Glutamatergic neuron (in vitro differentiated cells): ENCODE data around the gene ZNF791. TPM values are rescaled to one million over a fixed set of nuclear protein-coding genes. Genes with fewer than 3 reads are reported as not detected.

ENCODE experiments used
- DNase-seq: peaks from one replicate; pipeline ENCODE4 v3.0.0; 2022
- H3K27ac Mint-ChIP-seq: one replicate; pipeline ENCODE4 v1.8.0; 2020; ENCODE audit warnings: mild to moderate bottlenecking, mixed read lengths, inconsistent platforms; ENCODE audit not compliant: unreplicated experiment
- H3K27me3 Mint-ChIP-seq: one replicate; pipeline ENCODE4 v1.8.0; 2020; ENCODE audit warnings: mild to moderate bottlenecking, moderate library complexity, mixed read lengths, inconsistent platforms; ENCODE audit not compliant: unreplicated experiment
- H3K36me3 Mint-ChIP-seq: one replicate; pipeline ENCODE4 v1.8.0; 2020; ENCODE audit warnings: mild to moderate bottlenecking, mixed read lengths, inconsistent platforms; ENCODE audit not compliant: unreplicated experiment
- H3K4me1 Mint-ChIP-seq: one replicate; pipeline ENCODE4 v1.8.0; 2020; ENCODE audit warnings: mild to moderate bottlenecking, low read depth, mixed read lengths, inconsistent platforms; ENCODE audit not compliant: unreplicated experiment
- H3K4me3 Mint-ChIP-seq: one replicate; pipeline ENCODE4 v1.8.0; 2020; ENCODE audit warnings: mild to moderate bottlenecking, mixed read lengths, inconsistent platforms; ENCODE audit not compliant: unreplicated experiment
- H3K9me3 Mint-ChIP-seq: one replicate; pipeline ENCODE4 v1.8.0; 2020; ENCODE audit warnings: mild to moderate bottlenecking, moderate library complexity, mixed read lengths, inconsistent platforms; ENCODE audit not compliant: unreplicated experiment
- CTCF ChIP-seq: fragments of 200-600 bp; sonication (generic); IDR thresholded peaks from one replicate; pipeline ENCODE4 v1.5.0; 2021; ENCODE audit not compliant: partially characterized antibody, unreplicated experiment
- total RNA-seq: library from RNA; stranded (reverse); fragmentation: NEBNext Ultra II Directional; extraction: Animal tissue kit (Norgen Biotek cat#: 25700); gene quantifications from one replicate; pipeline ENCODE4 v1.2.1, GENCODE V29; 2021; ENCODE audit not compliant: unreplicated experiment

The ZNF791 gene
- total RNA-seq, 1 donor from 2014 or later, result 27.6 TPM

DNA sequence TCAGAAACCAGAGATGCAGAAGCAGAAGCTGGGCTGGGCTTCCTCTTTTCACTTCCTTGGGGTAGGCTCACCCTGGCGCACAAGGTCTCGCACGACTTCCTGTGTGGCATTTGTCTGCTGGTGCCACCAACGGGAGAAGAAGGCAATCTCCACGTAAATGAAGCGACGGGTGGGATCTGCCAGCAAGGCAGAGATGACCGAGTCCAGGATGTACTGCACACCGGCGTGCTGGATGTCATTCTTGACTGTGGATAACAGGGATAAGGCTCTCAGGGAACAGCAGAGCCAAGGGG lies 54.5 kb downstream of the ZNF791 start:
- TF ChIP-seq CTCF, result no peak
- no peaks in the 10 kb centered on the region for H3K36me3 Mint-ChIP-seq
- peaks cover 16% of the 10 kb centered on the region for H3K4me1 Mint-ChIP-seq
- DNase-seq, result no peak
- no peak overlapping the region for H3K4me3 Mint-ChIP-seq
- no peak overlapping the region for H3K27ac Mint-ChIP-seq
- H3K27me3 Mint-ChIP-seq, result peaks cover 8% of the 10 kb centered on the region
- peaks cover 2% of the 10 kb centered on the region for H3K9me3 Mint-ChIP-seq

DNA sequence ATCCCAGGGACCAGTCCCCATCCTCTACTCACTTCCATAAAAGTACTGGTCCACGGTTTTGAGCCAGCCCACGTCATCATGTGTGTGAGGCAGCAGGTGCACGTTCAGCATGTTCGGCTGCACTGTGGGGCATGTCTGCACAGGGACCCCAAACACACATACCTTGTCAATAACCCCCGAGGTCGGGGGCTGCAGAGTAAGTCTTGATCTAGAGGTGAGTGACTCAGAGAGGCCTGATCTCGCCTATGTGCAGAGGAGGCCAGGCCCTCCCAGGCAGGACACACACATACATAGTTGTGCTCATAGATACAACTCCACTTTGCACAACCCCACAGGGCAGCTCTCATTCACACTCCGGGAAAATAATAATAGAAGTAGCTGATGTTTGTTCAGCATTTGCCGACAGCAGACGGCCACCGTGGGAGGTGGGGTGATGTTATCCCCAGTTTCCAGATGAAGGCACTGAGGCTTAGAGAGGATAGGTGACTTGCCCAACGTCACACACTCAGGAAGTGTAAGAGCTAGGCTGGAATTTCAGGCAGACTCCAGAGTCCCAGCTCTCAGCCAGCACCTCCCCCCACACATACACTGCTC lies 55.0 kb downstream of the ZNF791 start:
- DNase-seq, result no peak
- H3K27me3 Mint-ChIP-seq, result peaks cover 8% of the 10 kb centered on the region
- peaks cover 3% of the 10 kb centered on the region for H3K9me3 Mint-ChIP-seq
- H3K36me3 Mint-ChIP-seq, result no peaks in the 10 kb centered on the region
- peak overlapping the region; percentile 94 for H3K4me3 Mint-ChIP-seq
- H3K4me1 Mint-ChIP-seq, result peaks cover 16% of the 10 kb centered on the region
- no peak for TF ChIP-seq CTCF
- H3K27ac Mint-ChIP-seq, result peak overlapping the region; percentile 86

DNA sequence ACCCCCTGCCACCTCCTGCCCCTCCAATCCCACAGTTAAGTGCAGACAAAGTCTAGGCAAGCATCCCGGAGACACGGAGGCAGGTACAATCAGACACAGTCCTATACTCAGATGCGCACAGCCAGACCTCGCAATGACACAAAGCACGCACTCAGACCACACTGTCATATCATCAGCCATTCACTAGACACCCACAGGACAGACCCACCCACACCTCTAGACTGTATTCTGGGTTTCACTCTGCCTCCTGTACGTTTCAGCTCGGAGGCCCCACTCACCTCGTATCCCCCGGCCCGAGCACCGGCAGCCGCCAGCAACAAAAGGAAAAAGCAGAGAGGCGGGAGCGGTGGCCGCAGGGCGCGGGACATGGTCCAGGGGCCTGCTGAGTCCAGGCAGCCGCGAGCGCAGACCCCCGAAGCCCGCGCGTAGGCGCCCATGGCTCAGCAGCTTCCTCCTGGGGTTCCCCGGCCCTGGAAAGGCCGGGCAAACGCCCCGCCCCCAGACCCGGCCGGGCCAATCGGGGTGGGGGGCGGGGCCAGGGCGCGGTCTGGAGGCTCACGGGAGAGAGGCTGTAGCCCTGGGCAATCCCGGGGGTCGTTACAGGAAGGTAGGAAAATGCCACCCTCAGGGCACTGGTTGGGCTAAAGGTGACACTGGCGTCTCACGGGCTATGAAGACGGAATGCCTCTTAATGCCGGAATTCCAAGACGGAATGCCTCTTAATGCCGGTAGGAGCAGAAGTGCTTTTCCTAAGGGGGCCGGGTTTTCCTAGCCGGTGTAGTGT lies 55.7 kb downstream of the ZNF791 start, which contains the start of the genes MAN2B1 and WDR83:
Gene MAN2B1 (minus strand): TSS at position 478 of the 784 bp plus-strand sequence. CDS start 41 bp downstream, at position 437.
Gene WDR83 (plus strand): TSS at position 543 of the 784 bp plus-strand sequence. CDS start 2,984 bp downstream, outside the sequence.
- peaks cover 8% of the 10 kb centered on the region for H3K27me3 Mint-ChIP-seq
- peaks cover 16% of the 10 kb centered on the region for H3K4me1 Mint-ChIP-seq
- peaks cover 5% of the 10 kb centered on the region for H3K9me3 Mint-ChIP-seq
- peak within 1 kb of the TSS; percentile 99 for H3K4me3 Mint-ChIP-seq
- DNase-seq, result peak; percentile 87
- TF ChIP-seq CTCF, result no peak
- H3K27ac Mint-ChIP-seq, result peak within 1 kb of the TSS; percentile 86
- H3K36me3 Mint-ChIP-seq, result no peaks in the 10 kb centered on the region

DNA sequence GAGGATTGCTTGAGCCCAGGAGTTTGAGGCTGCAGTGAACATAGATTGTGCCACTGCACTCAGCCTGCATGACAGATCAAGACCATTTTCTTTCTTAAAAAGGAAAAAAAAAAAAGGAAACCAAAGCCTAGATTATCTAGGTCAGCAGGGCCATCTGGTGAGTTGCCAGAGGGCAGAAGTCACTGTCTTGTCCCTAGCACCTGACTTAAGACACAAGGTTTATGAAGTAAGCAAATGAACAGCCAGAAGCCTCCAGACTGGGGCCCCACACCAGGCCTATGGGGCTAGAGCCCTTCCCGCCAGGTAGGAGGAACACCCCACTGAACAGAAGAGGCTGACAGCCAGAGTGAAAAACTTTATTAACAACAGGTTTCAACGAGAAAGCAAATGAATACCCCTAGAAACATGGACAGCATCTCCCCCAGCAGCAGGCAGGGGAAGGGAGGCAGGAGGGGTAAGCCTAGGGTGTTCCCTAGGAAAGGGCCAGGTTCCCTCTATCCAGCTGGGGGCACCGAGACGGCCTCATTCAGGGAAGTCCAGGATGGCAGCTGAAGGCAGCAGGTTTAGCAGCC lies 57.1 kb downstream of the ZNF791 start:
- Mint-ChIP-seq H3K27ac (no peak overlapping the region), H3K27me3 (peaks cover 11% of the 10 kb centered on the region), H3K4me1 (peaks cover 16% of the 10 kb centered on the region), H3K9me3 (peaks cover 8% of the 10 kb centered on the region), H3K36me3 (no peaks in the 10 kb centered on the region), H3K4me3 (peak overlapping the region; percentile 99)
- no peak for TF ChIP-seq CTCF
- no peak for DNase-seq

DNA sequence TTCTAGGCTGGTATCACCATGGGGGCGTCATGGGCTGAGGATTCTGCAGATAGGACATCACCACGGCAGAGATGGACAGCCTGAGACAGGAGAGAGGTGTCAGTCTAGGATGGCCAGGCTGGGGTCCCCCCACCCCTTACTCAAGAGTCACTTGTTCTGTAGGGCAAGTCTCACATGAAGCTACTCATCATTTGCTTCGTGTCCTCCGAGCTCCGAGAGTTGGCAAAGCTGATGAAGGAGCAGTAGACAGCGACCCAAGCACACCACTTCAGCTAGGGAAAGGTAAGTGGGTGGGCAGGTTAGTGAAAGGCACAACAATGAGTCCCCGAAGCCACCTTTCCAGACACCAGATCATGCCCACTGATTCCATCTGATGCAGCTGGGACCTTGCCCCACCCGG lies 57.6 kb downstream of the ZNF791 start:
- Mint-ChIP-seq H3K36me3 (no peaks in the 10 kb centered on the region), H3K4me3 (peak overlapping the region; percentile 99), H3K4me1 (peaks cover 16% of the 10 kb centered on the region)

More for the DNA sequence above, 57.6 kb downstream of the ZNF791 start:
- peaks cover 8% of the 10 kb centered on the region for H3K9me3 Mint-ChIP-seq
- TF ChIP-seq CTCF, result no peak
- H3K27ac Mint-ChIP-seq, result peak overlapping the region; percentile 100
- no peak for DNase-seq
- peaks cover 11% of the 10 kb centered on the region for H3K27me3 Mint-ChIP-seq
